ENCODE data around the gene ARL4D. TPM values are rescaled to one million over a fixed set of nuclear protein-coding genes. Genes with fewer than 3 reads are reported as not detected.

ARL4D gene
- total and polyA plus RNA-seq, 2 donors (not counting 3 experiments of a cell fraction or from before 2014, with no cell fraction given), result 3.8 to 4.1 TPM

- H3K4me2 ChIP-seq (ENCODE audit: insufficient read depth, low read length), result no peak overlapping the region
- dilution Hi-C loops (cut with MboI; ENCODE audit: extremely low pct_ligation_motif_present, low sequenced_read_pairs), result no loop called here
- BruUV-seq (replicated peaks), result no TSS peak
- no peak overlapping the region for H3K27ac ChIP-seq (ENCODE audit: insufficient read depth, low read depth, low read length)
- H3K36me3 ChIP-seq (ENCODE audit: control insufficient read depth in 2 of 2, extremely low read depth in 1 of 2, insufficient read depth in 2 of 2, low read length in 2 of 2), result no peaks in the 10 kb centered on the region
- H4K20me1 ChIP-seq (replicated peaks; ENCODE audit: control insufficient read depth, extremely low read depth, insufficient read depth, low read length), result no peaks in the 10 kb centered on the region
- CTCF ChIA-PET, result no interaction called here
- no peak overlapping the region for H3K9ac ChIP-seq (replicated peaks; ENCODE audit: extremely low read depth, insufficient read depth, low read length)
- POLR2A ChIA-PET, result no interaction called here
- H3K9me3 ChIP-seq (replicated peaks; ENCODE audit: control insufficient read depth, insufficient read depth, low read length), result no peaks in the 10 kb centered on the region
- TF ChIP-seq FOS (IDR thresholded peaks at IDR 0.05; ENCODE audit: borderline replicate concordance, insufficient read depth, low read length) (no peak), GATA2 (IDR thresholded peaks at IDR 0.05; ENCODE audit: insufficient read depth, insufficient read length, low read depth, low read length) (no peak), MYC (IDR thresholded peaks at IDR 0.05; ENCODE audit: low read depth, low read length) (no peak), POLR2A (IDR thresholded peaks at IDR 0.05; ENCODE audit: low read depth, low read length) (no peak), CTCF (IDR thresholded peaks at IDR 0.05; ENCODE audit: extremely low read depth in 1 of 2, insufficient read depth in 1 of 2, low read depth in 1 of 2, low read length in 2 of 2) (no peak), POLR2AphosphoS5 (IDR thresholded peaks at IDR 0.05; ENCODE audit: insufficient read depth, low read depth, low read length) (no peak), JUN (IDR thresholded peaks at IDR 0.05; ENCODE audit: borderline replicate concordance, insufficient read depth, insufficient read length, low read depth) (no peak), EZH2 (IDR thresholded peaks at IDR 0.05; ENCODE audit: borderline replicate concordance, low read depth, low read length, severe bottlenecking) (no peak), MAX (IDR thresholded peaks at IDR 0.05; ENCODE audit: insufficient read depth, insufficient read length) (no peak)
- intact Hi-C loops (cut with micrococcal nuclease), result no loop called here
- H3K4me1 ChIP-seq (ENCODE audit: control insufficient read depth, extremely low read depth, insufficient read depth, low read length), result peaks cover 15% of the 10 kb centered on the region
- no peak overlapping the region for H3K4me3 ChIP-seq (replicated peaks in 1 of 3; ENCODE audit: insufficient read depth in 1 of 3, low read depth in 1 of 3, low read length in 3 of 3)
- no peaks in the 10 kb centered on the region for H3K79me2 ChIP-seq (ENCODE audit: control insufficient read depth, insufficient read depth, low read length)
- H3K27me3 ChIP-seq (ENCODE audit: control insufficient read depth in 2 of 2, insufficient read depth in 2 of 2, low read length in 2 of 2), result no peaks in the 10 kb centered on the region
- no peak for DNase-seq (ENCODE audit: low read depth, low spot score)
- no peak for FAIRE-seq
- no peaks in the 10 kb centered on the region for H3K9me1 ChIP-seq (replicated peaks; ENCODE audit: control insufficient read depth, extremely low read depth, insufficient read depth, low read length)
- no peak overlapping the region for H2AFZ ChIP-seq (ENCODE audit: low read depth, low read length)
Measured at GRCh38 chr17:43371227-43371821, 27.5 kb upstream of the ARL4D start.

Measured in endothelial cell of umbilical vein (primary cell).